Measurements from ENCODE around the gene AOPEP. TPM values are rescaled to one million over a fixed set of nuclear protein-coding genes. Genes with fewer than 3 reads are reported as not detected.
A peak's percentile ranks its signal among the peaks of the same experiment; 100 is the strongest.

AOPEP gene
- total and polyA plus RNA-seq, 8 donors: 73.9 to 407 (median 101) TPM

DNA sequence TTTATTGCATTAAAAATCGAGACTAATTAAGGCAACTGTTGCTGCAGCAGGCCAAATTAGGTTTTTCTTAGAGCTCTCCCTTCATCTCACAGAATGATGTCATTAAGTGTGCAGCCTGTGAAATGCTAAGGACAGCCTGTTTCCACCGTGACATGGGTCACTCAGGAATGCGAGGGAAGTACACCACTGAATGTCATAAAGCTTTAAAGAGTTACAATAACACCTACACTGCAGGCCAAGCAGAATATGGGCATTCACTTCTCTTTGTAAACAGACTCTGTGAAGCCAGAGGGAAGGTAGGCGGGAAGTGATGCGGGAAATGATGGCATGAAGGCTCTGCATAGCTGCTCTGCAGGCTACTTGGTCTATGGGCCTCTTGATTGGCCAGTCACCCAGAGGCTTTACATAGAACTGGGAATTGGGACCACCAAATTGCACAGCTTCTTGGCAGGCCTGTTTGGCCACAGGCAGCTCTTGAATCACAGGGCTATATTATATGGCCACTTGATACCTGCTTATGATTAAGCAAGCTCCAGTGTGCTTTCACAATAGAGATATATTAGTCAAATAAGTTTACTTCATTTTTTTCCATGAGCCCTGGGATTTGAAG lies 28.4 kb upstream of the AOPEP start:
- no peaks in the 10 kb centered on the region for H3K9me3 ChIP-seq
- H3K4me1 ChIP-seq: peaks cover 0 to 19% (median 11%) of the 10 kb centered on the region in 4 donors
- H3K27me3 ChIP-seq: no peaks in the 10 kb centered on the region
- H3K27ac ChIP-seq: no peak overlapping the region
- H3K36me3 ChIP-seq: no peaks in the 10 kb centered on the region
- intact Hi-C loops (cut with DNase I; ENCODE audit: low total_unique reads): no loop called here
- H3K4me3 ChIP-seq: no peak overlapping the region
- TF ChIP-seq, protein P1, sequence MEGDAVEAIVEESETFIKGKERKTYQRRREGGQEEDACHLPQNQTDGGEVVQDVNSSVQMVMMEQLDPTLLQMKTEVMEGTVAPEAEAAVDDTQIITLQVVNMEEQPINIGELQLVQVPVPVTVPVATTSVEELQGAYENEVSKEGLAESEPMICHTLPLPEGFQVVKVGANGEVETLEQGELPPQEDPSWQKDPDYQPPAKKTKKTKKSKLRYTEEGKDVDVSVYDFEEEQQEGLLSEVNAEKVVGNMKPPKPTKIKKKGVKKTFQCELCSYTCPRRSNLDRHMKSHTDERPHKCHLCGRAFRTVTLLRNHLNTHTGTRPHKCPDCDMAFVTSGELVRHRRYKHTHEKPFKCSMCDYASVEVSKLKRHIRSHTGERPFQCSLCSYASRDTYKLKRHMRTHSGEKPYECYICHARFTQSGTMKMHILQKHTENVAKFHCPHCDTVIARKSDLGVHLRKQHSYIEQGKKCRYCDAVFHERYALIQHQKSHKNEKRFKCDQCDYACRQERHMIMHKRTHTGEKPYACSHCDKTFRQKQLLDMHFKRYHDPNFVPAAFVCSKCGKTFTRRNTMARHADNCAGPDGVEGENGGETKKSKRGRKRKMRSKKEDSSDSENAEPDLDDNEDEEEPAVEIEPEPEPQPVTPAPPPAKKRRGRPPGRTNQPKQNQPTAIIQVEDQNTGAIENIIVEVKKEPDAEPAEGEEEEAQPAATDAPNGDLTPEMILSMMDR (IDR thresholded peaks at IDR 0.05): no peak
- TF ChIP-seq EP300 (IDR thresholded peaks at IDR 0.05): no peak
- no peak for TF ChIP-seq POLR2AphosphoS5 (IDR thresholded peaks at IDR 0.05)
- no peak for TF ChIP-seq POLR2A (IDR thresholded peaks at IDR 0.05)
- 66 to 77% (median 74%) methylated on average over 5 of the region's 5 CpGs for WGBS, 5 donors
- DNase-seq: peak in 1 of 2 donors; percentile 45

DNA sequence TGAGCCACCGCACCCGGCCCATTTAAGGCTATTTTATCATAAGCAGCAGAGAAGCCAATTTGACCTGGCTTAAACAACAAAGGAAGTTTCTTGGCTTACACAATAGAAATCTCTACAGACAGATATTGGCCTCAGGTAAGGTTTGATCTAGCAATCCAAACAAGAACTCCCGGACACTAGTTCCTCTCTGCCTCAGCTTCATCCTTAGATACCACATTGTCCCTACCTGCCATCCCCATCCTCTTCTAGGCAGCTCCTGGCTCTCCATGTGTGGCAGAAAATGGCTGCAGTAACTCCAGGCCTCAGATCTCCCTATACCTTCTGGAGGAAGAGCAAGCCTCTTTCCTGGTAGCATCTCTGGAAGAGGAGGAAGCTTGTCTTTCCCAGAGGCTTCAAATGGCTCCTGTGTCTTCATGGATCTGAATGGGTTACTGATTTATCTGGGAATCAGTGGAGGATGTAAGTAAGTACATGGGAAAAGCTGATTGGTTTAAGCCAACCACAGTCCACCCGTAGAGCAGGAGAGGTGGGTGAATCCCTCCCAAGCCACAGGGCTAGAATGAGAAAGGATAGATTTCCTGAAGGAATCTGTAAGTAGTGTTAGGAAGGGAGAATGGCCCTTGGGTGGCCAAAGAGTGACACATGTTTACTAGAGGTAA lies 26.7 kb upstream of the AOPEP start:
- Histone ChIP-seq H3K4me3 (no peak overlapping the region), H3K36me3 (no peaks in the 10 kb centered on the region), H3K27ac (no peak overlapping the region), H3K4me1 (peaks cover 0 to 1% (median under 1%) of the 10 kb centered on the region in 4 donors), H3K27me3 (no peaks in the 10 kb centered on the region), H3K9me3 (no peaks in the 10 kb centered on the region)
- WGBS, 5 donors: 60 to 84% (median 81%) methylated on average over 4 of the region's 4 CpGs
- TF ChIP-seq POLR2AphosphoS5 (IDR thresholded peaks at IDR 0.05) (no peak), POLR2A (IDR thresholded peaks at IDR 0.05) (no peak), EP300 (IDR thresholded peaks at IDR 0.05) (no peak)
- TF ChIP-seq, protein P1 (IDR thresholded peaks at IDR 0.05): no peak
- DNase-seq: no peak
- intact Hi-C loops (cut with DNase I; ENCODE audit: low total_unique reads): no loop called here

DNA sequence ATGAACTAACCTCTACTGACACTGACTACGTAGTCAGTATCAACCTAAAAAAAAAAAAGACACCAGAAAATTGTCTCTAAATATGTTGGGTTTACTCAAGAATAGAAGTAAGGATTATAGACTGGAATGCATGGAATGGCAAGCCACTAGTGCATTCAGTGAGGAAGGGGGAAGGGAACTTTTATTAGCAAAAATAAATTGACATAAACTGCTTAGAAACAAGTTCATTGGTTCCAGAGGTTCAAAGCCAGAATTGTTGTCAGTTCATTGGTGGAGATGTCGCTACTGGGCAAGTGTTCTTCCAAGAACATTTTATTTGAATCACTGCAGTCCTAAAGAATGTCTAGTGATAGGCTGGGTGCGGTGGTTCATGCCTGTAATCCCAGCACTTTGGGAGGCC lies 26.1 kb upstream of the AOPEP start:
- H3K36me3 ChIP-seq: no peaks in the 10 kb centered on the region
- H3K27ac ChIP-seq: no peak overlapping the region
- TF ChIP-seq EP300 (IDR thresholded peaks at IDR 0.05) (no peak), POLR2A (IDR thresholded peaks at IDR 0.05) (no peak), POLR2AphosphoS5 (IDR thresholded peaks at IDR 0.05) (no peak)
- TF ChIP-seq, protein P1 (IDR thresholded peaks at IDR 0.05): no peak
- no peaks in the 10 kb centered on the region for H3K27me3 ChIP-seq
- no peak for DNase-seq
- H3K9me3 ChIP-seq: no peaks in the 10 kb centered on the region
- intact Hi-C loops (cut with DNase I; ENCODE audit: low total_unique reads): no loop called here
- WGBS, 5 donors: 89 to 92% (median 91%) methylated on average over 3 of the region's 3 CpGs
- H3K4me3 ChIP-seq: no peak overlapping the region
- no peaks in the 10 kb centered on the region for H3K4me1 ChIP-seq

DNA sequence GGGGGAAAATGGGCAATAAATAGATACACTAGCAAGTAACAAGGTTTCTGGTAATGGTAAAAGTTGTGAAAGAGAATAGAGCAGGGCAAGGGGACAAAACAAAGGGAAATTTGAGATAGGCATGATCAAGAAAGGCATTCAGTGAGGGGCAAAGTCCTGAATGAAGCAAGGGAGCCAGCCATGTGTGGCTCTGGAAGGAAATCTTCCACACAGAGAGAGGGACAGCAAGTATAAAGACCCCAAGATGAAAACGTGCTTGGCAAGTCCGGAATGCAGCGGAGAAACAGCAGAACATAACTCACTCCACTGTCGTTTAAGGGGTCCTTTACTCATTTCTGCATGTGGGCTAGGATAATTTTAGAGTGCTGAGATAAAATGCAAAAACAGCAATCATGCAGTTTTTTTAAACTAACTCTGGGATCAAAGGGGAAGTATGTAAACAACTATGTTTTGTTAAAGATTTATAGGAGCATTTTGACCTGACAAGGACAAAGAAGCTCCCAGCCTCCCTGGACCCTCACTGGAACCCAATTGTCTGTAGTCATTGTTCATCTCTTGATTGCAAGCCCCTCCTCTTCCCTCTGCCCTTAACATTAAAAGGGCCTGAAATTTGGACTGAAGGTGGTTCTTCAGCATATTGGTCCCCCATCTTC lies 22.9 kb upstream of the AOPEP start:
- H3K4me3 ChIP-seq: no peak overlapping the region
- H3K4me1 ChIP-seq: no peaks in the 10 kb centered on the region
- WGBS, 5 donors: 40 to 53% (median 51%) methylated on average over 4 of the region's 4 CpGs
- no peaks in the 10 kb centered on the region for H3K27me3 ChIP-seq
- no peaks in the 10 kb centered on the region for H3K36me3 ChIP-seq
- no peak for DNase-seq
- no peak overlapping the region for H3K27ac ChIP-seq
- intact Hi-C loops (cut with DNase I; ENCODE audit: low total_unique reads): no loop called here
- no peaks in the 10 kb centered on the region for H3K9me3 ChIP-seq
- TF ChIP-seq POLR2A (IDR thresholded peaks at IDR 0.05): no peak
- TF ChIP-seq, protein P1 (IDR thresholded peaks at IDR 0.05): no peak
- no peak for TF ChIP-seq POLR2AphosphoS5 (IDR thresholded peaks at IDR 0.05)
- no peak for TF ChIP-seq EP300 (IDR thresholded peaks at IDR 0.05)
